PC-3 (cell line): ENCODE results near the gene PTCD1.

ENCODE experiments used
- CTCF ChIP-seq: fragments of 300-600 bp; sonication (generic); conservative IDR thresholded peaks from 2 replicates; pipeline ENCODE4 v1.5.1; 2017; ENCODE audit warnings: antibody characterized with exemption, low read depth, mild to moderate bottlenecking, low read length
- EZH2 ChIP-seq: fragments of 300-600 bp; sonication (generic); IDR thresholded peaks from one replicate; pipeline ENCODE4 v1.6.1; 2017; ENCODE audit warnings: antibody characterized with exemption, mild to moderate bottlenecking, low read length; ENCODE audit not compliant: unreplicated experiment

GRCh38 chr7:99457050-99457649 is 18.6 kb upstream of the PTCD1 start:
- TF ChIP-seq EZH2 (no peak), CTCF (no peak)
